Duodenal mucosa (tissue), 2 donors: ENCODE data around the gene AKAP6.

Source experiments
- H3K27ac ChIP-seq: one replicate; pipeline ENCODE4 v1.7.0; 2013; ENCODE audit warnings: low read depth, low read length
- H3K27me3 ChIP-seq, 2 donors: one replicate each; pipeline ENCODE4 v1.7.0; 2013; ENCODE audit warnings: low read length in 2 of 2, control low read depth in 1 of 2; ENCODE audit not compliant: insufficient read depth in 2 of 2, control insufficient read depth in 1 of 2
- H3K36me3 ChIP-seq, 2 donors: one replicate each; pipeline ENCODE4 v1.7.0; 2013; ENCODE audit warnings: low read length in 2 of 2, control low read depth in 1 of 2; ENCODE audit not compliant: insufficient read depth in 2 of 2, control insufficient read depth in 1 of 2
- H3K4me1 ChIP-seq, 2 donors: one replicate each; pipeline ENCODE4 v1.7.0; 2013; ENCODE audit warnings: low read length in 2 of 2, control low read depth in 1 of 2; ENCODE audit not compliant: insufficient read depth in 2 of 2, control insufficient read depth in 1 of 2
- H3K4me3 ChIP-seq, 2 donors: one replicate each; pipeline ENCODE4 v1.7.0; 2013; ENCODE audit warnings: low read length in 2 of 2, low read depth in 1 of 2
- H3K9ac ChIP-seq, 2 donors: one replicate each; pipeline ENCODE4 v1.7.0; 2013; ENCODE audit warnings: low read length in 2 of 2, low read depth in 1 of 2
- H3K9me3 ChIP-seq, 2 donors: one replicate each; pipeline ENCODE4 v1.7.0; 2013; ENCODE audit warnings: low read length in 2 of 2, control low read depth in 1 of 2; ENCODE audit not compliant: control insufficient read depth in 1 of 2

AKAP6 gene

DNA sequence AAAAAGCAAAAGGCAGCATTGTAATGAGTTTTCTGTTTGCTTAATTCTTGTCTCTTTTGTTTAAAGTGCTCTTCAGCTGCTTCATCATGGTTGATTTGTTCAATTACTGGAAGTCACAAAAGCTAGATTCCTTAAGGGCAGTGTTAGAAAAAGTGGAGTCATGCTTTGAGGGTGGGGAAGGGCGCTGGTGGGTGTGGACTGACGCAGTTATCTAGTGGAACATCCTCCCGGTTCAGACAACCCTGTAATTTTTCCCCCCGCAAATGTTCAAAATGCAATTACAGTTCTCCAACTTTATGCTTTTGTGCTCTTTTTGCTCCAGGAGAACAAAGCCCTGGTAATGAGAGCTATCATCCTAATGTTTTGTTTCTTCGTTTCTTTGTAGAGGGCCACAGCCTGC lies 2.1 kb downstream of the AKAP6 start:
- H3K27me3 ChIP-seq: no peaks in the 10 kb centered on the region
- peaks cover 0 to 7% of the 10 kb centered on the region in 2 donors for H3K4me1 ChIP-seq
- no peak overlapping the region for H3K27ac ChIP-seq
- no peaks in the 10 kb centered on the region for H3K36me3 ChIP-seq
- no peaks in the 10 kb centered on the region for H3K9me3 ChIP-seq
- no peak overlapping the region for H3K4me3 ChIP-seq
- no peak overlapping the region for H3K9ac ChIP-seq

DNA sequence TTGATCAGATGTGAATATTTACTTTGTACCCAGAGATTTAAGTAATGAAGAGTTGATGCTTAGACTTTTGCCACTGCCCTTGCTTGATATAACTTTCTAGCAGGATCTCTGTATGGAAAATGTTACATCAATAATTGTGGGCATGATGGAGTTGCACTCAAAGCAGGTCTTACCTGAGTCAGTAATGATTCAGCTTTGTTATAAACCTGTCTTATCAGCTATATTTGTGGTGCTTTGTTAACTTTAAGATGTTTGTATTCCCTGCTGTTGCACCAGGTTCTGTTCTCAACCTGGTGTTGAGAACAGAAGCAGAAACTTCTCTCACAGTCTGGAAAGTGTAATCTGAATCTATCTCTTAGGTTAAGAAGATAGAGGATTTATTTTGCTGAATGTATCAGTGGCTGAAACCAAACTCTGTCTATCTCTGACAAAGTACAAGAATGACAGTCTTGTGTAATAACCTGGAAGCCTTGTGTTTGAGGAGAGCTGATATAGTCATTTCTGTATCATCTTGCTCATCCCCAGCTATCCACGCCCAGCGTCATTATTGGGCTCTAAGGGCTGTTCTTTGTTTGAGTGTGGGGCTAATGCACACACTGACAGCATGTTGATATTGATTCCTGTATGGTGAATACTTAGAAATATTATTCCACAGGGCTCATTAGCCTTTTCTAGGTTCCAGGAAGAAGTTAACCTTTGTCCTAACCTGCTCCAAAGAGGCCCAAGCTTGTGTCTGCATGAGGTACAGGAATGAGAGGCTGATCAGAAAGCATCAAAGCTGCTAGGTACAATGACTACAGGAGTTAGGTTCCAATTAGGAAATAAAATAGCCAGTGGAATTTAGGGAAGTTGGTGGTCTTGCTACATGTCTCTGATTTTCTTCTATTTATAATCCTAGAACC lies 3.6 kb downstream of the AKAP6 start:
- H3K27me3 ChIP-seq: no peaks in the 10 kb centered on the region
- no peak overlapping the region for H3K9ac ChIP-seq
- H3K27ac ChIP-seq: no peak overlapping the region
- H3K4me1 ChIP-seq: peaks cover 0 to 7% of the 10 kb centered on the region in 2 donors
- no peak overlapping the region for H3K4me3 ChIP-seq
- no peaks in the 10 kb centered on the region for H3K9me3 ChIP-seq
- H3K36me3 ChIP-seq: no peaks in the 10 kb centered on the region

DNA sequence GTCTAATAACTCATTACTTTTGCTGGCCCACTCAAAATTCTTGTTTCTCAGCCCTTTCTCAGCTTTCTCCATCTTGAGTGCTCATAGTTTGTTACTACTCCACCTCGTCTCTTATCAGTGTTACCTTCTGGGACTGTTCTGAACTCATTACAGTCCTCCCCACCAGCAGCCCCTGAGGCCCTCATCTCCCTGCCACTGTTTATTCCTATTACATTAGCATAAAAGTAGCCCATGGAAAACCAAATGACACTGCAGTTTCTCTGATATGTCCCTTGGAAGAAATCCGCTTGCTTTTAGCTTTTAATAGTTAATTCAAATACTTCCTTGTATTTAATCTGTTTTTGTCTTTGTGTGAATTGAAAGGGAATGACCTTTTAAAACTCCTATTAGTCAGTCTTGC lies 7.6 kb downstream of the AKAP6 start:
- Histone ChIP-seq H3K4me3 (no peak overlapping the region), H3K27me3 (no peaks in the 10 kb centered on the region), H3K36me3 (no peaks in the 10 kb centered on the region)

DNA sequence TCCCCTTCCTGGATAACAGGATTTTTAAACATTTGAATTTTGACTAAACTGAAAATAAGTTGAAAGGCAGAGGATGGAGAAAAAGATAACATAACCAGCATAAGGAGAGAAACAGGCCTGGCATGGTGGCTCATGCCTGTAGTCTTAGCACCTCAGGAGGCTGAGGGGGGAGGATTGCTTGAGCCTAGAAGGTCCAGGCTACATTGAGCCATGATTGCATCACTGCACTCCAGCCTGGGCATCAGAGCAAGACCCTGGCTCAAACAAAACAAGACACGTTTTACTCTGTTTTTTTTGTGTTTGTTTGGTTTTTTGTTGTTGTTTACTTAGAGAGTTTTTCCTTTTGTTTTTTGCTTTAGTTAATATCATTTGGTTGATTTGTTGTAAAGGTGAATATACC lies 8.7 kb downstream of the AKAP6 start:
- peaks cover 0 to 2% of the 10 kb centered on the region in 2 donors for H3K4me1 ChIP-seq
- H3K4me3 ChIP-seq: no peak overlapping the region
- no peak overlapping the region for H3K9ac ChIP-seq
- H3K27ac ChIP-seq: no peak overlapping the region
- no peaks in the 10 kb centered on the region for H3K27me3 ChIP-seq
- no peaks in the 10 kb centered on the region for H3K9me3 ChIP-seq
- H3K36me3 ChIP-seq: no peaks in the 10 kb centered on the region

More for the DNA sequence above, 7.6 kb downstream of the AKAP6 start:
- no peak overlapping the region for H3K9ac ChIP-seq
- no peak overlapping the region for H3K27ac ChIP-seq
- peaks cover 0 to 7% of the 10 kb centered on the region in 2 donors for H3K4me1 ChIP-seq
- H3K9me3 ChIP-seq: no peaks in the 10 kb centered on the region

DNA sequence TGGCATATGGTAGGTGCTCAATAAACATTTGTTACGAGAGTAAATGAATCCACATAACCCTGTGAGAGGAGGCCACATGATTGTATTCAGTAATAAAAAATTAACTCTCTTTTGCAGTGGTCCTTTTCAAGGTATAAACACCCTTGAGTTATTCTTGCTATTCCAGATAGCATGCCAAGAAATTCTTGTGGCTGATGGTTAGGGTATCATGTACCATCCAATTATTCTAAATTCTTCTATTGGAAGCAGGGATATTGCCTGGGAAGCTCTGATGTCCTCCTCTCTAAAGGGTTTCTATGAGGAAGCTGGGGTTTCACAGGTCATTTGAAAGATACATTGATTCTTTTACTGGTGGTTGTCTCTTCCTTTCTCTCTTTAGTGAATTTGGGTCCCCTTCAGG lies 10.1 kb downstream of the AKAP6 start:
- Histone ChIP-seq H3K36me3 (no peaks in the 10 kb centered on the region), H3K9me3 (no peaks in the 10 kb centered on the region), H3K4me3 (no peak overlapping the region), H3K27me3 (no peaks in the 10 kb centered on the region), H3K9ac (no peak overlapping the region), H3K27ac (no peak overlapping the region), H3K4me1 (no peaks in the 10 kb centered on the region)

DNA sequence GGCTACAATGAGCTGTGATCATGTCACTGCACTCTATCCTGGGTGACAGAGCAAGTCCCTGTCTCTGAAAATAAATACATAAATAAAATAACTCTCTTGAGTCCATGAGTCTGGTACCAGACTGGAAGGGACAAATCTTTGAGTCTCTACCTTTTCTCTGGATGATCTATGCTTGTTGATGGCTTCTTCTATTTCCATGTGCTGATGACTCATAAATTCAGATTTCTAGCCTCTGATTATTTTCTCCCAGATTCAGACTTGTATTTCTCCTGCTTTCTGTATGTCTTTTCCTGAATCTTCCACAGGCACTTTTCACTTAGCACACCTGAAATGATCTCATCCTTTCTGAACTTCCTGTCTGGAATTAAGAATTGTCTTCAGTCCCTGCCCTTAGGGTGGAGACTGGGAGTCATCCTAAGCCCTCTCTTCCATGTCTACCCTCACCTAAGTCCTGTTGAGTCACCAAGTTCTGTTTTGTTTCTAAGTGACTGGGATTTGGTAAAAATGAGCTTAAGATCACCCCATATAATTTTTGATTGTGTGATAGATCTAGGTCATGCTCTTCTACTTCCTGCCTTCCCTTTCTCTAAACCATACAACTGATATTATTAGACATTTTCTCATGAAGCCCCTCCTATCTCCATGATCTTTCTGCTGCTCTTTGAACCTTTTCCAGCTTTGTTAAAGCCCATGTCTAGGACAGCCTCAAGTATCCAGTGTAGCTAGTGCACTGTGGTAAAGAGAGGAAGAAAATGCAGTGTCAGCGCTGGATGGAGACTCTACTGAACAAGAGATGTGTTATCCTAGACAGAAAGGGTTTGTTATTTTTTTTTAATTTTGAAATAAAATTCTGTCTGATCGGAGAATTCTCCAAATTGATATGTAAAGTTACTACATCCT lies 13.1 kb downstream of the AKAP6 start:
- H3K27me3 ChIP-seq: no peaks in the 10 kb centered on the region
- no peak overlapping the region for H3K9ac ChIP-seq
- H3K27ac ChIP-seq: no peak overlapping the region
- no peak overlapping the region for H3K4me3 ChIP-seq
- H3K9me3 ChIP-seq: no peaks in the 10 kb centered on the region
- no peaks in the 10 kb centered on the region for H3K36me3 ChIP-seq
- H3K4me1 ChIP-seq: no peaks in the 10 kb centered on the region

DNA sequence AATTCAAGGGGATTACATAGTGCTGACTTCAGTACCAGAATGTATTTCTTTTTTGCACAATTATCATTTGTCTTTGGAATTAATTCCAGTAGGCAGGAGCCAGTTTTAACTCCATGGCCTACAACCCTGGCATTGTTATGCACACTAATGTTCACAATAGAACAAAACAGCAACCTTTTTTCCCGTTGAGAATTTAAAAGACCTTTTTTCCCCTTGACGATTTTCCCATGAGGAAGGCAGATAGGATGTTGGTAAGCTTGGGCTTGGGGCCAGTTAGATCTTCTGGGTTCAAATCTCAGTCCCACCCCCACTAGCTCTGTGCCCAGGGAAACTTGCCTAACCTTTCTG lies 13.7 kb downstream of the AKAP6 start:
- H3K9ac ChIP-seq: no peak overlapping the region
- H3K27ac ChIP-seq: no peak overlapping the region

DNA sequence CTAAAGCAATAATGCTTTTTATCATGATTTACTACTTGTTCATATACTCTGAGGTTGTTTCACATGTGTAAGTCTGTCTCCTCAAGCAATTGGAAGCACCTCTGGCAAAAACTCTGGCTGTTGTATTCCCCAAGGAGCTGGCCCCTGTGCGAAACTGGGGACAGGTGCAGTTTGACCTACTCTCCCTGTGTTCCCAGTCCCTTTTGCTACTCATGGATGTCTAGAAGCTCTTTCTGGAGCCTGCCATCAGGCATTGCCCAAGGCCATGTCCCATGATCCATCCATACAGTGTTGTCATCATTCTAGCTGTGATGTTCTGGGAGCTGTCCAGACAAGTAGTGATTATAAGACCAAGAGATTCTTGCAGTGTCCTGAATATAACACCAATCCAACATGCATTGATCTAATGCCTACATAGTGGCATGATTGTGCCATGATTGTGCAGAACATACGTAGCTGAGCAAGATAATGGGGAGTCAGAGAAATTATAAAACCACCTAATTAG lies 14.9 kb downstream of the AKAP6 start:
- Histone ChIP-seq H3K4me3 (no peak overlapping the region), H3K9me3 (no peaks in the 10 kb centered on the region), H3K36me3 (no peaks in the 10 kb centered on the region), H3K27ac (no peak overlapping the region), H3K27me3 (no peaks in the 10 kb centered on the region), H3K9ac (no peak overlapping the region), H3K4me1 (no peaks in the 10 kb centered on the region)

More for the DNA sequence above, 13.7 kb downstream of the AKAP6 start:
- no peak overlapping the region for H3K4me3 ChIP-seq
- H3K36me3 ChIP-seq: no peaks in the 10 kb centered on the region
- no peaks in the 10 kb centered on the region for H3K27me3 ChIP-seq
- no peaks in the 10 kb centered on the region for H3K9me3 ChIP-seq
- H3K4me1 ChIP-seq: no peaks in the 10 kb centered on the region

DNA sequence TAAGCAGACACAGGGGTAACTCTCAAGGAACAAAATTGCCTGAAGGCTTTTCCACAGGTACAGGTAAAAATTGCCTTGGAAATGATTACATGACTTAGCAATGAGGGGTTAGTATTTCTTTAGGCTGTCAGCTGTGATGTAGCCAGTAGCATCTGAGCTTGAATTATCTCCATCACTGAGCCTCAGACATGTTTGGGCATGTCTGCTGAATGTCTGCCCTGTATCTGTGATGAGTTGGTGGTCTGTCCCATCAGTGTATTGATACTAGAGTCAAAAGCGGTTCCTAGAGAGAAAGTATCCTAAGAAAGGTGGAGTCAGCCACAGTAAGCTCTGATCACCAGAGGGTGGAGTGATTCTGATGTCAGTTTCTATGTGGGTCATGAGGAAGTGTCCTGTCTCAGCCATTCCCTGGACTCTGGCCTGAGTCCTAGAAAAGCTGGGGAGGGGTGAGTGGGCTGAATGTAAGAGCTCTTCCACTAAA lies 16.3 kb downstream of the AKAP6 start:
- Histone ChIP-seq H3K27me3 (no peaks in the 10 kb centered on the region), H3K4me1 (no peaks in the 10 kb centered on the region), H3K36me3 (no peaks in the 10 kb centered on the region), H3K27ac (no peak overlapping the region), H3K9me3 (no peaks in the 10 kb centered on the region), H3K9ac (no peak overlapping the region), H3K4me3 (no peak overlapping the region)

DNA sequence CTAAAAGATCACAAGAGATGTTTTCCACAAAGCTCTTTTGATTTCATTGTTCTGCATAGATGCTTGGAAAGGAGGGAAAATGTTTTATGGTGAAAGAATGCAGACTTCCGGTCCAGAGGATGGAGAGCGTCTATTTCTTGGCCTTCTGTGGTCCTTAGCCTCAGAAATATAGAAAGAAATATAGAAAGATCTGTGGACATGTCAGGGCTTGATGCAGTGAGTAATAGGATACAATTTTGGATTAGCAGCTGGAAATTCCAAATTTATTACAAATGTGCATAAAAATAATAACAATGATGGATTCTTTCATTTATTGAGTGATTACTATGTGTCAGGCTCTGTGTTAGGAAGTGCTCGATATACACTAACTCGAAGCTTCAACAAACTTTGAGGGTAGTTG lies 20.2 kb downstream of the AKAP6 start:
- Histone ChIP-seq H3K4me1 (no peaks in the 10 kb centered on the region), H3K9me3 (no peaks in the 10 kb centered on the region), H3K4me3 (no peak overlapping the region), H3K27me3 (no peaks in the 10 kb centered on the region), H3K9ac (no peak overlapping the region), H3K27ac (no peak overlapping the region), H3K36me3 (no peaks in the 10 kb centered on the region)
